HG02610 (cell line): ENCODE data around the gene SRCIN1.
"Not testable (repeated sequence)": the region's sequence is repeated elsewhere in the genome, so short reads cannot be mapped to it uniquely, and the experiment has no call there.

Experiments used
- ATAC-seq: cut with Tn5 transposase; IDR thresholded peaks from one replicate; pipeline ENCODE4 v1.9.1; 2021; ENCODE audit warnings: mild to moderate bottlenecking, moderate library complexity; ENCODE audit not compliant: unreplicated experiment

SRCIN1 gene

DNA sequence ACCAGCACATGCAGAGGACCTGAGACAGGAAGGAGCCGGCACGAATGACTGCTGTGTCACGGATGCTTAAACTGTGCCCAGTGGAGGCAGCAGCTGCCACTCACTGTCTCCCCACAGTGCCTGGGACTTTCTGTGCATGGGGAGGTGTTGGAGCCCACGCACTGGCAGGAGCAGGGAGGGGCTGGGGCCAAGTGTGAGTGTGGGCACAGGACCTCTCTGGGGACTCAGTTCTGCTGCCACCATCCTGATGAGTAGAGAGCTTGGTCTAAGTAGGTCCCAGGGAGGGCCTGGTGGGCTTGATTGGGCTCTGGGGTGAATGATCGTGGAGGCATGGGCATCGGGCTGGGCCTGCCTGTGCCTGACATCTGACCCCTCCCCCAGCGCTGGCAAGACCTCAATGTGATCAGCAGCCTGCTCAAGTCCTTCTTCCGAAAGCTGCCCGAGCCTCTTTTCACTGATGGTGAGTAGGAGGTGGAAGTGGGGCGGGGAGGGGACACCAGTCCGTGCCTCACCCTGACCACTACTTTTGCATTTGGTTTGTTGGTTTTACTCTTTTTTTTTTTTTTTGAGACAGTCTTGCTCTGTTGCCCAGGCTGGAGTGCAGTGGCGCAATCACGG, 120.0 kb downstream of the SRCIN1 start:
- ATAC-seq, result not testable (repeated sequence)

DNA sequence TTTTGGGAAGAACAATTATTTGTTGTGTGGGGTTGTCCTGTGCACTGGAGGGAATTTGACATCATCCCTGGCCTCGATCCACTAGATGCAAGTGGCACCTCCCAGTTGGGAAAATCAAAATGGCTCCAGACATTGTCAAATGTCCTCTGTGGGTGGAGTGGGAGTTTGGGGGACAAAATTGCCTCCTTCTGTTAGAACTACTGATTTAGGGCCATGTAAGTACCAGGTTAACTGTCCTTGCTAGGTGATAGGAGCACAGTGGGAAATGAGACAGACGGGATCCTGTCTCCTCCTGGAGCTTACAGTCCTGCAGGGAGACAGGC, 120.6 kb downstream of the SRCIN1 start:
- no peak for ATAC-seq

DNA sequence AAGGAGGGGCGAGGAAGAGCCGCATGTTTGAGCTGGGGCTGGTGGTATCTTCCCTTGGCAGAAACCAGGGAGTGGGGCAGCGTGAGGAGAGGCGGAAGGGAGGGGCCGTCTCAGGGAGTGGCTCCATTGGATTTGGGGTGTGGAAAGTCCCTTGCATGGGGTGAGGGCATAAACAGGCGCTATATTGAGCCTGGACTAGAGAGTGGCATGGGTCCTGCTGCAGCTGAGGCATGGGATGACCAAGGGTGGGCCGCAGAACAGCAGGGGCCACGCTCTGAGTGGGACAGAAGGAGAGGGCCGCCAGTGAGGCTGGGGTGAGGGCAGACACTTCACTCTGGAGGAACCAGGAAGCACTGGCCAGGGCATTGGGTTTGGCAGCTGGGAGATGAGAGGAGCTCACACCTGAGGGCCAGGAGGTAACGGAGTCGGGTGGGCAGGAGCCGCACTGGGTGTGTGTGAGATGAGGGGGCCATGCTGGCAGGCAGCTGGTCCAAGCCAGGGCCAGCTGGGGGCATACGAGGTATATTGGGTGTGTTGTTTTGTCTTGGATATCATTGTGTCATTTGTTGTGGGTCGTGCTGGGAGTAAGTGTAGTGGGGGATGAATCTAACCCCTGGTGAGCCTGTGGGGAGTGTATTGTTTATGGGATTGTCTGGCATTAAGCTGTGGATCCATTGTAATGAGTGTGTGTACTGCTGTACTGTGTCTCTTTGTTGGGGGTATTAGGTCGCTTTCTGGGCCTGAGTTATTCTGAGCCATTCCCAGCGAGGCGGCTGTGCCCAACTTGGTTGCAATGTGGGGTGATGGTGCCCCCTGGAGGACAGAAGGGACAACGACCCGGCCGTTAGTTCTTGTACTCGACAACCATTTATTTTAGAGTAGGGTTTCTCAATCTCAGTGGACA, 121.3 kb downstream of the SRCIN1 start:
- ATAC-seq, result not testable (repeated sequence)

- not testable (repeated sequence) for ATAC-seq
These were observed 123.1 kb downstream of the SRCIN1 start for GRCh38 chr17:38482700-38483043.

DNA sequence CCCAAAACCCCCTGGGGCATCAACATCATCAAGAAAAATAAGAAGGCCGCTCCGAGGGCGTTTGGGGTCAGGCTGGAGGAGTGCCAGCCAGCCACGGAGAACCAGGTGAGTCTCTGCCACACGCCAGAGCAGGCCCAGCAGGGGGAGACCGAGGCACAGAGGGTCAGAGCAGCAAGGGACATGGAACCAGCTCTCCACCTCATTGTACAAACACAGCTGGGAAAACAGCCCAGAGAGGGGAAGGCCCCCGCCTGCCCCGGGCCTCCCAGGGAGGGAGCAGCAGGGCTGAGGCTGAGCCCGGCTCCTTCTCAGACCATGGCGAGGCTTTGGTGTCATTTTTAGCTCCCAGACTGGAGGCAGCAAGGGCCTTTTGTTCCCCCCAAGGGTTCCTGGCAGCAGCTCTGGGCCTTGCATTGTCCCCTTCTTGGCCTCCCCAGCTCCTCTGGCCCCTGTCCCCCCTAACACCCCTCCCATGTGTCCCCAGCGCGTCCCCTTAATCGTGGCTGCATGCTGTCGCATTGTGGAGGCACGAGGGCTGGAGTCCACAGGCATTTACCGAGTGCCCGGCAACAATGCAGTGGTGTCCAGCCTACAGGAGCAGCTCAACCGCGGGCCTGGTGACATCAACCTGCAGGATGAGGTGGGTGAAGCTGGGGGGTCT, 123.6 kb downstream of the SRCIN1 start:
- not testable (repeated sequence) for ATAC-seq
